Dermis blood vessel endothelial cell (primary cell): ENCODE measurements around the gene SLC34A1. TPM values are rescaled to one million over a fixed set of nuclear protein-coding genes. Genes with fewer than 3 reads are reported as not detected.
"Not testable (repeated sequence)": the region's sequence is repeated elsewhere in the genome, so short reads cannot be mapped to it uniquely, and the experiment has no call there.

ENCODE experiments used
- DNase-seq: peaks from one replicate; pipeline ENCODE4 v3.0.0; 2010
- total RNA-seq: library from RNA; depleted of rRNA; stranded (reverse); fragments of >200 nt; gene quantifications from 2 replicates; pipeline ENCODE4 v1.2.3, GENCODE V29; 2014

SLC34A1 gene
- total RNA-seq, 1 donor from 2014 or later: not detected

DNA sequence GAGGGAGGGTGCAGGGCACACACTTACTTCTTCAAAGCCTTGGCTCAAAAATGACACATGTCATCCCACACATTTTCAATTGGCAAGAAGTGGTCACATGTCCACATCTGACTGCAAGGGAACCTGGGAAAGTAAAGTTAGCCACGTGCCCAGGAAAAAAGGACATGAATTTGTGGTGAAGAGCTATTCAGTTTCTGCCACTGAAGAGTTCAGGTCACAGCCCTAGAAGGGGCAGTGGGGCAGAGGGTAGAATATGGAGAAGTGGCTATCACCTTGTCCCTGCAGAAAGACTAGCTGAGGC is 28.4 kb upstream of the SLC34A1 start:
- DNase-seq: no peak

DNA sequence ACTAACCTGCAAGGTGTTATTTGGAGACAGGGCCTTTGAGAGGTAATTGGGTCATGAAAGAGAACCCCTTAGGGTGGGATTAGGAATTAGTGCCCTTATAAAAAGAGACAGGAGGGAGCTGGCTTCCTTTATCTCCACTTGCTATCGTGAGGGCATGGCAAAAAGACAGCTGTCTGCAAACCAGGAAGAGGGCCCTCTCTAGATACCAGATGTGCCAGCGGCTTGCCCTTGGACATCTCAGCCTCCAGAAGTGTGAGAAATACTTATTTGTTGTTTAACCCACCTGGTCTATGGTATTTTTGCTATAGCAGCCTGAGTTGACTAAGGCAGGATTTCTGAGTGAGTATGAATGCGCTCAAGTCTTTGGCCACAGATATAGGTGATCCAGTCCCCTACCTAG is 27.5 kb upstream of the SLC34A1 start:
- no peak for DNase-seq

DNA sequence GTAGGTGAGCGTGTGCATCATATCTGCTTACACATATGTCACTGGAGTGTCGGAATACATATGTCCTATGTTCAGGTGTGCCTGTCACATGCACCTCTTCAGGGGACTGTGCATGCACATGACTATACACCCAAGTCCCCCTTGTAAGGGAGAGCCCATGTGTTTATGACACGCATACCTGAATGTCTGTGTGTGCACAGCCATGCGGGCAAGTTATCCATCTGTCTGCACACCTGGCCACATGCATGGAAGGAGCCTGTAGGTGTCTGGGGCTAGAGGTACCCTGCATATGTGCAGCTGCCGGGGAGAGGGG is 27.1 kb upstream of the SLC34A1 start:
- no peak for DNase-seq

DNA sequence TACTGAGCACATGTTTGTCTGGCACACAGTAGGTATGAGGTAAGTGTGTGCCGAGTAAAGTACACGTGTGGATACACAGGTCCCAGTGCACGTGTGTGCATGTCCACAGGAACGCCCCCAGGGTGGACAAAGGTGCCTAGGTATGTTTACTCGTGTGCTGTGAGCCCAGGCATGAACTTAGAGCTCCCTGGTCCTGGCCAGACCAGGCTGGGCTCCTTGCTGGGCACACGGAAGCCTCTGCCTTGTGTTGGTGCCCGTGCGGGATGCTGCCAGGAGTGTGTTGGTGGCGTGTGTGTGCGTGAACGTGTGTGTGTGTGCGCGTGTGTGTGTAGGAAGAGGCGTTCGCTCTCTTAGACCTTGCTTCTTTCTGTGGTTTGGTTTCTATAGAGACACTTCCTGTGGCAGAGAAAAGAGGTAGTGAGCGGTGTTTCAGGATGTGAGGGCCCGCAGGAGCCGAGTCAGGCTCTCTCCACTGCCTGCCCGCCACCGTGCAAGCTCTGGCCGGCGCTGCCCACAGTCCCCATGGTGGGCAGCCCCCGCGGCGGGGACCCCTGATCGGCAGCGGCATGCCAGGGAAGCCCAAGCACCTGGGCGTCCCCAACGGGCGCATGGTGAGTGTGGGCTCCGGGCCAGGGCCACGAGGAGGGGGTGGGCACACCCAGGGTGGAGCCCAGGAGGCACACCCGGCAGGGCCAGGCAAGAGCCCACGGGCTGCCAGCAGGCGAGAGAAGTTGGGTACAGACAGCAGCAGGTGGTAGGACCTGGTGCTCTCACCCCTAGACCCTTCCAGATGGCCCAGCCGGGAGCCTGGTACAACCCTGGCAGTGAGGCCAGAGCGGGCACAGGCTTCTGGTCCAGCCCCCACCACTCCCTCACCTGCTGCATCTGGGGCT is 26.5 kb upstream of the SLC34A1 start, which contains the start of gene RGS14:
RGS14 (plus strand) TSS at position 466 of the 893 bp plus-strand sequence; CDS start at position 567, 101 bp downstream.
- peak; percentile 75 for DNase-seq

DNA sequence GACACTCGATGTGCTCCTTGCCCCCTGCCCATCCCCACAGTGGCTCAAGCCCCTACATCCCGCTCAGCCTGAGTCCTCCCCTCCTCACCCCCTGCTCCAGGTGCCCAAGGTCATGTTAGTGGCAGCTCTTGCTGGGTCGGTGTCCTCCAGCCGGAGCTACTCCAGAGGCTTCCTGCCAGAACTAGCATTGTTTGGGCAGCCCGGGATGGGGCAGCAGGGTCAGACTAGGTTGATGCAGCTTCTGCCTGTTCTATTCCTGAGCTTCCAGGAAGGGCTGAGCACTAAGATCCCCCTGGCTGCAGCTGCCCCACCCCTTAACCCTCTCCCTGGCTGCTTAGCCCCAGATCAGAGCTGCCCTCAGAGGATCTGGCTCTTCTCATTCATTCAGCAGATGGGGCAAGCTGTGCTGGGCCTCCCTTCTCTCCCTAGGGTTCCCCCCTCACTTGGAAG is 25.8 kb upstream of the SLC34A1 start:
- DNase-seq: peak; percentile 26

DNA sequence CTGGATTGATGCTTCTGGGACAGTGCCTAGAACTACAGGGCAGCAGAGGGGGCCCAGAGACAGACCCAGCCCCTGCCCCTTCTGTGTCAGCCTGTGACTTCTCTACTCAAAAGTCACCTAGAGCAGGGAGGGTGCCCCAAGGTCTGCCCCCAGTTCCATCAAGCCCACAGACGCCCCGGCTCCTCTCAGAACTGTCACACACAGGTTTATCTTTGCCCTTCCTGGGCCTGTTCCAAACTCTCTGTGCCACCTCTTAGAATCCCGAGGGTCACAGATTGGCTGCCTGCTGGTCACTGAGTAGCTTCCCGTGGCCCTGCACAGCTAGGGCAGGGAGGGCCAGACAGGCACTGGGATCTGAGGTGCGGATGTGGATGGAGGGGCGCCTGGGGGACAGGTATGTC is 24.8 kb upstream of the SLC34A1 start:
- DNase-seq: no peak

DNA sequence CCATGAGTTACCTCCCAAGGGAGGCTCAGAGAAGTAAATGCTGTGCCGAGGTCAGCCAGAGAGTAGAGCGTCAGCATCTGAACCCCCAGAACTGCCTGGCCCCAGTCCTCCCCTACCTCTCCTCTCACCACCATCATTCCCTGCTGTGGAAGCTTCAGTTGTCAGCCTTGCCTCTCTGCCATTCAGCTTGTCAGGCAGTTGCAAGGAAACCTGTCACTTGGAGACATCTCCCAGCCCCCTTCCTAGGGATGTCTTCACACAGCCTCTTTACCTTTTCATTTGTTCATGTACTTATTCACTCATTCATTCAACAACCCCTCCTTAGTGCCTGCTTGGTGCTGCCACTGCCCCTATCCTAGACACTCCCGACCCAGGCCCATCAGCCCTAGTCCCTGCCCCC is 24.4 kb upstream of the SLC34A1 start:
- no peak for DNase-seq

DNA sequence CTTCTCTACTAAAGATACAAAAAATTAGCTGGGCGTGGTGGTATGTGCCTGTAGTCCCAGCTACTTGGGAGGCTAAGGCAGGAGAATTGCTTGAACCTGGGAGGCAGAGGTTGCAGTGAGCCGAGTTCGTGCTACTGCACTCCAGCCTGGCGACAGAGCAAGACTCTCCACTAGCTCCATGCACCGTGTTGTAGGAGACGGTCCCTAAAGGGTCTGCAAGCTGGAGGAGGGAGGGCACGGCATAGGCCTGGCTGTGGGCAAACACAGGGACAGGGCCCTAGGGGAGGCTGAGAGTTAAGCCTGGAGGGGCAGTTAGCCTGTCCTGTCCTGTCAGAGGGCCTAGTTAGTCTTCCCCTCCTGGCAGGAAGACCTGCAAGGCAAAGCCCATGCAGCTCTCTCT is 23.5 kb upstream of the SLC34A1 start:
- DNase-seq: not testable (repeated sequence)

DNA sequence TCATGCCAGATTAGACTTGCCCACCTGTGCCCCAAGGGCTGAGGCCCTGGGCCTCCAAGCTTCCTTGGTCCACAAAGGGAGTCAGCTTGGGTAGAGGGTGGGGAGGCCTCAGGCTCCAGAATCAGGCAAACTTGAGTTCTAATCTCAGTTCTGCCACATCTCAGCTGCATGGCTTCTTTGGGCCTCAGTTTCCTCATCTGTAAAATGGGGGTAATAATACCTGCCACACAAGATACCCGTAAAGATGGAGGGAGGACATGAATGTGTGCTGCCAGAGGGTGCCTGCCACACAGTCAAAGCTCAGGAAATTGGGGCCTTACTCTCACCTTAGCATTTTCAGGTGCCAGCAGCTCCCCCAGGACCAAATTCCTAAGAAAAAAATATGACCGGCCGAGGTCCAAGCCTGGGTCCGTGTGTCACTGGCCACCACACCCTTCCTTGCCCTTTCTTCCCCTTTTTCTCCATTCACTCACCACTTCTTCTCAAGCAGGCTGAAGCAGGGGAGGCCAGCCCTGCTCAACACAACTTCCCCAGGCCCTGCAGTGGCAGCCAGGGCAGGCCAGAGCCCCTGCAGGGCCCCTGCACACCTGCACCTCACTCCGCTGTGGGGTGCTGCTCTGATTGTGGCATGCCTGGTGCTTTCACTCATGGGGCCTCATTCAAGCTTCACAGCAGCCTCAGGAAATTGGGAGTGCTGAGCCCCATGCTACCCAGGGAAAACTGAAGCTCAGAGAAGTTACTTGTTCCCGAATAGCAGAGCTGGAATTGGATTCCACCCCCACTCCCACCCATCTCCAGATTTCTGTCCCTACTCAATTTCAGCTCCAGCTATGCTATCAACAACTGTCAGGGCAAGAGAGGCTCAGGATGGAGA is 22.6 kb upstream of the SLC34A1 start:
- DNase-seq: no peak

DNA sequence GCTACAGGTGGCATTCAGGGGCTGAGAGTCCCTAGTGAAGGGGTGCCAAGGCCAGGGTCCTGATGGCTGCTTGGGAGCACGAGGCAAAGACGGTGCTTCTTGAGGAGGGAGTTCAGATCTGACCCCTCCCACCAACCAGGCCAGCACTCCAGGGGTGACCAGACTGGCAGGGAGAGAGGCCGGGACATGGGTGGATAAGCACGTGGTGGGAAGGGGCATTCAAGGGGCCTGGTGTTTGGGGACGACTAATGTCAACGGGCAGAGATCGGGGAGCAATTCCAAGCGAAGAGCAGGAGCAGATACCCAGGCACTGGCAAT is 22.0 kb upstream of the SLC34A1 start:
- no peak for DNase-seq

DNA sequence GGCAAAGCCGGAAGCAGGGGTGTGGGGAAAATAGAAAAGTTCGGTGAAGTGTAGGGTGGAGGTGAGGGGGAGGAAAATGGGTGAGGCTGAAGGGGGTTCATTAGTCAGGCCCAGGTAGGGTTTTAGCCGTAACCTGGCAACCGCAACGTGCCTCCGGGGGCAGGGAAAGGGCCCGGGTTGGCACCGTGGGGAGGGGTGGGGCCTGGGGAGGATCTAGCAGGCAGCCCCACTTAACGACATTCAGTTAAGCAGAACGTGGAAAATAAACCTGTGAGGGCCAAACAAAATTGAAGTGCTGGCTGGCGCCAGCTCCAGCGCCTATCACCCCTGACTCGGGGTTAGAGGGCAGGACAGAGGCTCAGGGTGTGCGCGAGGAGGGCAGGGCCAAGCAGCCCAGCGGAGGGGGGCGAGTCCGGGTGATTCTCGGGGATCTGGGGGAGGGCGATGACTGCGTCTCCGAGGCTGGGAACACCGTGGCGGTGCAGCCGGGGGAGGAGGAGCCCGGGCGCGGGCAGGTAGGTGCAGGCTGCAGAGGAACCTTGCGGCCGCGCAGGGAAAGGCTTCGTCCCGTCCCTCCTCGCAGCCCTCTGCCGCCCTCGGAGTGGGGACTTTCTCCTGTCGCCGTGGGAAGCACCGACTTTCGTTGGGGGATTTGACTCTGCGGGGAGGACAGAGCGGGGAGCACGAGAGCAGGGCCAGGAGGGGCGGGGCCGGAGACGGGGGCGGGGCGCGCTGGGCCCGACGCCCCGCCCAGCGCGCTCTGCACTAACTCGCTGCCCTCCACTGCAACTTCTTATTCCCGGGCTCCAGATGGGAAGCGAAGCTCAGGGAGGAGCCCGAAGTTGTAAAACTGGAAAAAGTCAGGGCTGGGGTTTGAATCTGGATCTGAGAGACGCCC is 21.4 kb upstream of the SLC34A1 start:
- DNase-seq: peak; percentile 48

DNA sequence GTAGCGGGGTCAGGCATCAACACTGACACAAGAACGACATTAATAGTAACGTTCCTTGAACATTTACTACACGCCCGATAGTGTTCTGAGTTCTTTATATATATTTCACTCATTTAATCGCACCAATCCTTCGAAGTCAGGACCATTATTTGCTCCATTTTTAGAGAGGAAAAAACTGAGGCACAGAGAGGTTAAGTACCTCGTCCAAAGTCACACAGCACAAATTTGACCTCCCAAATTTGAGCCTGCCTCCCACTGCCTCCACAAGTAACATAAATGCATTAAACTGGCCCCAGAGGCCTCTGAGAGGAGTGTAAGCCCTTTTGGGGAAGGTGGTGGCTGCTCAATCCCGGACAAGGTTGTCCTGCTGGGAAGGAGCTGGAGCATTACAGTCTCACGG is 20.7 kb upstream of the SLC34A1 start:
- no peak for DNase-seq

DNA sequence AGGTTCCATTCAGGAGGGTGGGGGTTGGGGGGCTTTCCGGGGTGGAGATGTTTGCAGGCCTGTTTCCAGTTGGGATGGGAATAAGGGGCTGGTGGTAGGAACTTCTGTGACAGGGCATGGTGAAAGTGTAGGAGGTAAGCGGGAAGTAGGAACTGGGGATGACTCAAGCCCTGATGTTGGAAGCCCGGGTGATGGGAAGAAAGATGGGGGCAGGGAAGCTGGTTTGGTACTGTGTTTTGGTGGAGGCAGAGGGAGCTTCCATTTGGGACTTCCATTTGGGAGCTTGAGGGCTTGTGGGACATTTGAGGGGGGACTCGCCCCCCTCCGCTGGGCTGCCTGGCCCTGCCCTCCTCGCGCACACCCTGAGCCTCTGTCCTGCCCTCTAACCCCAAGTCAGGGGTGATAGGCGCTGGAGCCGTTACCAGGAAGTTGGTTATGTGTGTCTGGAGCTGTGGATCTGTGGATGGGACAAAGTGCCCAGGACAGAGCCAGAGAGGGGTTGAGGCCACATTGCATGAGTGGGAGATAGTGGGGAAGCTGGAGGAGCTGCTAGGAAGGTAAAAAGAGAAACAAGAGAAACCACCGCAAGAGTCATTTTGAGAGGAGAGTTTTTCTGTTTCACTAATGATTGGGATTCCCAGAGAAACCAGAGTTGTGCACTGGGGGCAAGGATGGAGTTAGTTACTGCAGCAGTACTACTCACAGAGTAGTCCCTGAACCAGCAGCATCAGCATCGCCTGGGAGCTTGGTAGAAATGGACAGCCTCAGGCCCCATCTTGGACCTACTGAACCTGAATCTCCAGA is 19.9 kb upstream of the SLC34A1 start:
- no peak for DNase-seq

DNA sequence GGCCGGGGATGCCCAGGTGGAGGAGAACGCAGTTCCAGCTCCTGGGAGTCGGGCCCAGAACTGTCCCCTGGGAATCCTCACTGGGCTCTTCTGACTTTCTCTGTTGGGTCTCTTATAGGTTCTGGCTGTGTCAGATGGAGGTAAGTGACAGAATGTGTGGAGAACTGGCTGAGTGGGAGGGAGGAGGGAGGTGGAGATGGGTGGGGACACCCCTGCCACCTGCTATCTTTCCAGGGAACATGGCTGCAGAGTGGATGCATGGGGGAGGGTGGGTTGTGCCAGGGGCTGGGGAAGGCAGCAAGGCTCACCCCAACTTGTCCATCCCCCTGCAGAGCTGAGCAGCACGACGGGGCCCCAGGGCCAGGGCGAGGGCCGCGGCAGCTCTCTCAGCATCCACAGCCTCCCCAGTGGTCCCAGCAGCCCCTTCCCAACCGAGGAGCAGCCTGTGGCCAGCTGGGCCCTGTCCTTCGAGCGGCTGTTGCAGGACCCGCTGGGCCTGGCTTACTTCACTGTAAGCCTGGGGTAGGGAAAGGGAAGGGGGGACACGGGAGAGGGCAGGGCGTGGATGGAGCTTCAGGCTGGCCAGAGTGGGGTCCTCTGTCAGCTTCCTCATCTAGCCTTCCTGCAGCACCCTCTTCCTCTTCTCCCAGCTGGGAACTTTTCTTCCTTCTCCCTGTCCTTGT is 18.2 kb upstream of the SLC34A1 start:
- DNase-seq: no peak

DNA sequence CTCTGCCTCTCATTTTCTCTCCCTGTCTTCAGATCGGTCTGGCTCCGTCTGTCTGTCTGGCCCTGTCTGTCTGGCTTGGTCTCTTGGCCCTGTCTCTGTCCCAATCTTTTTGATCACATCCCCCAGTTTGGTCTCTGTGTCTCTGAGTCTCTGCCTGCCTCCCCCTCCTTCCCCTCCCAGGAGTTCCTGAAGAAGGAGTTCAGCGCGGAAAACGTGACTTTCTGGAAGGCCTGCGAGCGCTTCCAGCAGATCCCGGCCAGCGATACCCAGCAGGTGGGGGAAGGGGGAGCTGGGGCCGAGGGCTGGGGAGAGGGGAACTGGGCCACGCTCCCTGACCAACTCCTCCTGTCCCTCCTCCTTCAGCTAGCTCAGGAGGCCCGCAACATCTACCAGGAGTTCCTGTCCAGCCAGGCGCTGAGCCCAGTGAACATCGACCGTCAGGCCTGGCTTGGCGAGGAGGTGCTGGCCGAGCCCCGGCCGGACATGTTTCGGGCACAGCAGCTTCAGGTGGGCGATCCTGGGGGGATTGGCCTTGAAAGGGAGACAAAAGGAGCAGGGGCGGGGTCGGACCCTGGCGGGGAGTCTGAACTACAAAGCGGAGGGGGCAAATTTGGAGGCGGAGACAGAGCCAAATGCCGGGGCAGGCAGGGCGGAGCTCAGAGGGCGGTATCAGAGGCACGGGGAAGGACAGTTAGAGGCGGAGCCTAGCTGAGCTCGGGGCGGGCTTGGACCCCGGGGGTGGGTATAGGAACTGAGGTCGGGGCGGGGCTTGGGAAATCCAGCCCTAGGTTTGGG is 17.5 kb upstream of the SLC34A1 start:
- DNase-seq: peak; percentile 83

DNA sequence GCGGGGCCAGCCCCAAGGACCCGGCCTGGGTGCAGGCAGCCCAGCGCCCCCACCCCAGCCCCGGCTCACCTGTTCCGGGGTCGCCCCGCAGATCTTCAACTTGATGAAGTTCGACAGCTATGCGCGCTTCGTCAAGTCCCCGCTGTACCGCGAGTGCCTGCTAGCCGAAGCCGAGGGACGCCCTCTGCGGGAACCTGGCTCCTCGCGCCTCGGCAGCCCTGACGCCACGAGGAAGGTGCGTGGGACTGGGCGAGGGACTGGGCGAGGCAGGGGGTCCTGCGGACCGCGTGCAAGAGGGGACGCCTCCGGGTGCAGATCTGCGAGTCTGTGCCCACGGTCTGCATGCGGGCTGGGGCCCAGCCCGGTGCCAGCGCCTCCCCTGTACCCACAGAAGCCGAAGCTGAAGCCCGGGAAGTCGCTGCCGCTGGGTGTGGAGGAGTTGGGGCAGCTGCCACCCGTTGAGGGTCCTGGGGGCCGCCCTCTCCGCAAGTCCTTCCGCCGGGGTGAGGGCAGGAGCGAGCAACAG is 16.8 kb upstream of the SLC34A1 start:
- DNase-seq: no peak

DNA sequence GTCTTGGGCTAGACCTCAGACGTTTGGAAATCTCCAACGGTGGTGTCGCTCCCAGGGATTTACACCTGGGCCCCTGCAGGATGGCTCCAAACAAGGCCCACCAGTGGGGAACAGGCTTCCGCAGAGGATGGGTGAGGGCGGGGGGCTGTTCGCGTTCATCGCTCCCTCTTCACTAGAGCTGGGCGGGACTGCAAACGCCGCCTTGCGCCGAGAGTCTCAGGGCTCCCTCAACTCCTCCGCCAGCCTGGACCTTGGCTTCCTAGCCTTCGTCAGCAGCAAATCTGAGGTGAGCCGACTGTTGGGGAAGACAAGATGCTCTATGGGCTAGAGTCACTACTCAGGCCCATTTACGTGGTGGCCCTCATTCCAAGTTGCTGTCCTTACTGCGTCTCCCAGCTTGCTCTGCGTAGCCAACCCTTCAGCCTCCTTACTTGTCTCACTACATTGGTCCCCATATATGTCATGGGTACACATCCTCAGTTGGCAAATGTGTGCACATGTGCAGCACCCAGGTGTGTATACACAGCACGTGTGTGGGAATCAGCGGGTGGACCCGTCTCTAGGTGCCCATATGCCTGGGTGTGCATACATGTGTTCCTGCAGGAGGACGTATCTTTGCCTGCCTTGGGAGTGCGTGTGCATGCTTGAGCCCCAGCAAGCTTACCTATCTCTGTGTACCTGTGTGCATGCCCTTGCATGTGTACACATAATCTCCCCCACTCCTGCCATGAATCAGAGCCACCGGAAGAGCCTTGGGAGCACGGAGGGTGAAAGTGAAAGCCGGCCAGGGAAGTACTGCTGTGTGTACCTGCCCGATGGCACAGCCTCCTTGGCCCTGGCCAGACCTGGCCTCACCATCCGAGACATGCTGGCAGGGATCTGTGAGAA is 16.0 kb upstream of the SLC34A1 start:
- DNase-seq: no peak

DNA sequence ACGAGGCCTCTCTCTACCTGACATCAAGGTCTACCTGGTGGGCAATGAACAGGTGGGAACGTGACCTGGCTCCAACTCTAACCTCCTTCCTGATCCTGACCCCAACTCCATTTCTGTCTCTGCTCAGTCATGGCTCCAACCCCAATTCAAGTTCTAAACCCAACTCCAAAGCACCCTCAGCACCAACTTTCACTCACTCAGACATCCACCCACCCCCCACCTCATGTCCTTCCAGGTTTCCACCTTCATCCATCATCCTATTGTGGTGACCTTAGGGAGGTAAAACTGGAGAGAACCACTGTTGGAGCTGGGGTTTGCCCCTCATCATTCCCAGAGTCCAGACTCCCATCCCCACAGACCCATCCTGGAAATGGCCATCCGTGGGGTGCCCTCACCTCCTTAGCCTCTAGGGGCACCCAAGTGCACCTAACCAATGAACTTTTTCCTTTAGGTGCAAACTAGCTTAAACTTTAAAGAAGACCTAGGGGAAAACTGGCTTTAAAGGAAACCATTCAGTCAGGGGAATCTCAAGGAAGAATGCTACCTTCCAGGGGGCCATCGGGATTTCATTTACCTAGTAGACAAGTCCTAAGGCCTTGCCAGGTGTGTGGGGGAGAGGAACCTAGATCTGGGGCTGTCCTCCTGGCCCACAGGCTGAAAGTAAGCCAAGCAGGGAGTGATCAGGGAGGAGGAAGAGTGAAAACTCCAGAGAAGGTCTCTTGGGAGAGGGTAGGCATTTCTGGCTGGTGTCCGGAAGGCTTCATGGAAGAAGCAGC is 15.2 kb upstream of the SLC34A1 start:
- peak; percentile 58 for DNase-seq
